ENCODE results near the gene MYL6B.
"Not testable (repeated sequence)": the region's sequence is repeated elsewhere in the genome, so short reads cannot be mapped to it uniquely, and the experiment has no call there.

MYL6B gene

GRCh38 chr12:56152132-56152755, at the start of gene MYL6B:
Gene MYL6B (plus strand): TSS chr12:56152587. CDS start chr12:56153919, 1,332 bp downstream.
- peak; percentile 94 for DNase-seq

GRCh38 chr12:56102683-56103065, 49.7 kb upstream of the MYL6B start:
- no peak for DNase-seq

GRCh38 chr12:56103066-56103711, 49.2 kb upstream of the MYL6B start:
- DNase-seq, result no peak

GRCh38 chr12:56103823-56104108, 48.6 kb upstream of the MYL6B start:
- no peak for DNase-seq

- peak; percentile 100 for DNase-seq
Measured at GRCh38 chr12:56104109-56104814, 48.1 kb upstream of the MYL6B start, which contains the start of gene PA2G4. Gene PA2G4 (plus strand): TSS chr12:56104559. CDS start chr12:56104738, 179 bp downstream.

GRCh38 chr12:56104815-56105608, 47.4 kb upstream of the MYL6B start:
- no peak for DNase-seq

- no peak for DNase-seq
Measured at GRCh38 chr12:56105609-56105902, 46.8 kb upstream of the MYL6B start.

- DNase-seq, result no peak
Measured at GRCh38 chr12:56107242-56107641, 45.1 kb upstream of the MYL6B start.

- DNase-seq, result no peak
Measured at GRCh38 chr12:56110571-56110970, 41.8 kb upstream of the MYL6B start.

- DNase-seq, result no peak
Measured at GRCh38 chr12:56114084-56114483, 38.3 kb upstream of the MYL6B start.

- peak; percentile 48 for DNase-seq
Measured at GRCh38 chr12:56115329-56115728, 37.1 kb upstream of the MYL6B start.

- peak; percentile 97 for DNase-seq
Measured at GRCh38 chr12:56116267-56117081, 35.9 kb upstream of the MYL6B start, which contains the start of gene RPL41. Gene RPL41 (plus strand): TSS chr12:56116633.

- not testable (repeated sequence) for DNase-seq
Measured at GRCh38 chr12:56117082-56117706, 35.2 kb upstream of the MYL6B start.

GRCh38 chr12:56117778-56118687, 34.4 kb upstream of the MYL6B start, which contains the start of gene ZC3H10:
Gene ZC3H10 (plus strand): TSS chr12:56118266. CDS start chr12:56120563, 2,297 bp downstream.
- peak; percentile 100 for DNase-seq

- no peak for DNase-seq
Measured at GRCh38 chr12:56118688-56119357, 33.6 kb upstream of the MYL6B start.

- DNase-seq, result peak; percentile 81
Measured at GRCh38 chr12:56119361-56119796, 33.0 kb upstream of the MYL6B start.

- DNase-seq, result no peak
Measured at GRCh38 chr12:56120158-56120846, 32.1 kb upstream of the MYL6B start.

- no peak for DNase-seq
Measured at GRCh38 chr12:56121204-56121870, 31.1 kb upstream of the MYL6B start.

- peak; percentile 78 for DNase-seq
Measured at GRCh38 chr12:56122637-56123036, 29.8 kb upstream of the MYL6B start.

Measured in NCI-H774 (cell line).